GM12801 (cell line): Measurements from ENCODE around the gene CYTH1.

Experiments used
- TF ChIP-seq, protein P1 (sequence below): IDR thresholded peaks from one replicate; pipeline ENCODE4 v1.5.1; 2011; ENCODE audit warnings: control low read depth; ENCODE audit not compliant: insufficient read length; ENCODE audit errors: extremely low read depth

CYTH1 gene

DNA sequence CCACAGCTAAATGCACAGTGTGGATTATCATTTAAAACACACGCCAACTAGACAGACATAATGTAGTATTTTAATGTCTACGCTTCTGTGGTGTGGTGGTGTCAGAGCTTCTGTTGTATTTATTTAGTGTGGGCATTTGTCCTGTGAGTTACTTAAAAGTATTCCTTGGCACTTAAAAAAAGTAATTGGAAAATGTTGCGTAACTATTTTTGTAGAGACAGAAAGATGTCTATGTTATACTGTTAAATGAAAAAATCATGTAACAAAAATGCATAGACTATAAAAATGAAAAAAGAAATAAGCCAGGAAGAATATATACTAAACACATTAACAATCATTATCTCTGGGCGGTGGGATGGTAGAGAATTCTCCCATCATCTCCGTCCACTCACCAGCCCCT is 39.2 kb downstream of the CYTH1 start:
- TF ChIP-seq, protein P1, sequence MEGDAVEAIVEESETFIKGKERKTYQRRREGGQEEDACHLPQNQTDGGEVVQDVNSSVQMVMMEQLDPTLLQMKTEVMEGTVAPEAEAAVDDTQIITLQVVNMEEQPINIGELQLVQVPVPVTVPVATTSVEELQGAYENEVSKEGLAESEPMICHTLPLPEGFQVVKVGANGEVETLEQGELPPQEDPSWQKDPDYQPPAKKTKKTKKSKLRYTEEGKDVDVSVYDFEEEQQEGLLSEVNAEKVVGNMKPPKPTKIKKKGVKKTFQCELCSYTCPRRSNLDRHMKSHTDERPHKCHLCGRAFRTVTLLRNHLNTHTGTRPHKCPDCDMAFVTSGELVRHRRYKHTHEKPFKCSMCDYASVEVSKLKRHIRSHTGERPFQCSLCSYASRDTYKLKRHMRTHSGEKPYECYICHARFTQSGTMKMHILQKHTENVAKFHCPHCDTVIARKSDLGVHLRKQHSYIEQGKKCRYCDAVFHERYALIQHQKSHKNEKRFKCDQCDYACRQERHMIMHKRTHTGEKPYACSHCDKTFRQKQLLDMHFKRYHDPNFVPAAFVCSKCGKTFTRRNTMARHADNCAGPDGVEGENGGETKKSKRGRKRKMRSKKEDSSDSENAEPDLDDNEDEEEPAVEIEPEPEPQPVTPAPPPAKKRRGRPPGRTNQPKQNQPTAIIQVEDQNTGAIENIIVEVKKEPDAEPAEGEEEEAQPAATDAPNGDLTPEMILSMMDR = no peak

DNA sequence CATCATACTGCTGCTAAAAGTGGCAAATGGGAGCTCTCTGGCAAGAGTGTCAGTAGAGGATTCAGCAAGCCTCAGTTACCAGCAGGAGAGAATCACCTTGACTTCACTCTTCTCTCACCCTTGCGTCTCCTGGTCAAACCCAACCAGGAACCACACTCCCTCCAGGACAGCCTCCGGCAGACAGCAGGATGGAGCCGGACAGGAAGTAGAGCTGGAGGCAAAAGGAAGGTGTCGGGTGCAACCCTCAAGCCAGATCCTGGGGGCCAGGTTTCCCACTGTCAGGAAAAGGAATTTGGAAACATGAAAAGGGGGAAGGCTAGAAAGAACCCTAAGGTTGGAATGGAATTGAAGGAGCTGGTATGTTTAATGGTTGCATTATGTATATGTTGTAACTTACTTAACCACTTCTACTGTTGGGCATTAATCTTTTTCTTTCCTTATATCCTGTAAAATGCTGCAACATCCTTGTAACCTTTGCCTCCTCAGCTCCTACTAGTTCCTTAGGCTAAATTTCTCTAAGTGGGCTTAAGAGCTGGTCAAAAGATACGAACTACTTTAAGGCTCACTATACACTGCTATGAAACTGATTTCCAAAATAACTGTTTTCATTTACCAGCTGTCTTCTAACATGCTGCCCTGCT is 40.3 kb downstream of the CYTH1 start:
- TF ChIP-seq, protein P1 = no peak

DNA sequence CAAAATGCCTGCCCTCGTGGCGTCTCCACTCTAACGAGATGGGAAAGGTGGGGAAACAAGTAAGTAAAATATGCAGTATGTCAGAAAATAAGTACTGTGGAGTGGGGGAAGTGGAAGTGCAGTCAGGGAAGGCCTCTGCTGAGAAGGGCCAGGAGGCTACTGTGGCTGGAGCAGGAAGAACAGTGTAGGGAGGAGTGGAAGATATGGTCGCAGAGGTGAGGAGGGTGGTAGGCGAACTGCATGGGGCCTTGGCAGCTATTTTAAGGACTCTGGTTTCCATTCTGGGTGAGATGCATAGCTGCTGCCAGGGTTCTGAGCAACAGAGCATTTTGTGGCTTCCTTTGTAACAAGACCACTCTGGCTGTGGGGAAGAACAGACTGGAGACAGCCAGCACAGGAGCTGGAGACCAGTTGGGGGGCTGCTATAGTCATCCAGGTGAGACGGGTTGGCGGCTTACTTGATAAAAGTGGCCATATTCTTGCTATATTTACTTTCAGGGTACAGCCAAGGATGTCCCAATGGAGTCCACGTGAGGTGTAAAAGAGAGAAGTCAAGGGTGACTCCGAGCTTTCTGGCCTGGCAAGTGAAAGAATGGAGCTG is 42.6 kb downstream of the CYTH1 start:
- TF ChIP-seq, protein P1 = no peak

DNA sequence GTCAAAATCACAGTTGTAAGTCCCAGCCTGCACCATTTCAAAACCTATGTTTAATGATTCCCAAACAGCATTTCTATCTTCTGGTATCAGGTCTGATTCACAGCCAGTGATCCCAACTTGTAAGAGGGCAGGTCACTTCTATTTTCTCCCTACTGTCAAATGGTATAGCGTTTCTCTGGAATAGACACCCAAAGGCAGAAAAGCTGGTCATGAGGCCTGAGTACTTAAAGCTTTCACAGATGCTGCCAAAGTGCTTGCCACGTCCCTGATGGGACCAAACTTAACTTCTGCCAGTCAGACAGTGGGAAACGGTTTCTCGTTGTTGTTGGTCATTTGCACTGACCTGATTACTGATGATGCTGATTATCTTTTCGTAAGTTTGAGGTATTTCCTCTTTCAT is 43.4 kb downstream of the CYTH1 start:
- TF ChIP-seq, protein P1 = no peak

DNA sequence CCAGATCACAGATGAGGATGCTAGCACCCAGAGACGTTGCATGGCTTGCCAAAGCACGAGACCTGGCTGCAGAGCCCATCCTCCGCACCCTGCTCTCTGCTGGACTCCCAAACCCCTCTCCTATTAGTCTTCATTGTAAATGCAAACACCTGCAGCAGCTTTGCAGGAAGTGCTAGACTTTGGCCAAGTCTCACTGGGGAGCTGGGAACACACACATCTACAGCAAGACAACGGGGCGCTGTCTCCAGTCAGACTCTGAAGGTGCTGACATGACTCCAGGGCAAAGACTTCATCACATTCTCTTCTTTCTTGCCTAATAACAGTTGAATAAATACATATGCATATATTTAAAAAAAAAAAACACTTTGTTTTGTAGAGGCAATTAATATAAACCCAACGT is 43.8 kb downstream of the CYTH1 start:
- TF ChIP-seq, protein P1 = no peak

DNA sequence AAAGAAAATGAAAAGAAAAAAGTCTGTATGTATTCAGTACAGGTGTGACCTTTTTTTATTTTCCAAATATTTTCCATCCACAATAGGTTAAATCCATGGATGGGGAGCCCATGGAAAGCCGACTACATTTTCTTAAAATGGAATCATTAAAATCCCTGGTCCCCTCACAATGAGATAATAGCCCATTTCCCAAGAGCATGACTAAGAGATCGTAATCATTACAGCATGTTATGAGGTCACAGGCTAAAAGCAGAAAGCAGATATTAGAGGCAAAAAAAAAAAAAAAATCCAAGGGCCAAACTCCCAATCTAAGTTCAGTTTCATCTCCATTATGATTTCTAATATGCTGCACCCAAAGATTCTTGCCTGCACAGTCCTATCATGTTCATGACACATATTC is 44.7 kb downstream of the CYTH1 start:
- TF ChIP-seq, protein P1 = no peak

DNA sequence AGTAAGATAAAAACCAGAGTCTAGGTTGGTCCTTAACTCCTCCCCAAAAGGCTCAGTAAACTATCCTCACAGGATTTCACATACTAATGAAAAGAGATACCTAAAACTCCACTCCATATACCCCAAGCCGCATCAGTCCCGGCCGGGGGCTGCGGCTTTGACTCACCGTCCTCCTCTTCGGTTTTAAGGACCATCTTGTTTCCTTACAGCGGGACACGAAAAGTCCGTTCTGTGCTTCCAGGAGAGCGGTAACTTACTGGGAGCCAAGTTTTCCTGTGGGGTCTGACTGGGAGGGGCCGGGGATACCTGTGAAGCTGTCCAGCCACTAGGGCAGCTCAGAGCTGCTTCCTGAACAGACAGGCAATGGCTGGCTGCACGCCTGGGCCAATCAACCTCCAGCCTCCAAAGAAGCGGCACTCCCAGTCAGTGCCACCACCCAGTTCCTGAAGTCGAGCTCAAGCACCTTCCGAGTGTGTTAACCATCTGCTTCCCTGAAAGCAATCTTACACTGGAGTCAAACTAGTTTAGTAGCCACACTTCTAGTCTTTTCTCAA is 45.5 kb downstream of the CYTH1 start:
- TF ChIP-seq, protein P1 = no peak
